HG02763 (cell line): ENCODE results near the gene FOSL2.

Source experiments
- ATAC-seq: cut with Tn5 transposase; IDR thresholded peaks from one replicate; pipeline ENCODE4 v1.9.1; 2021; ENCODE audit warnings: mild to moderate bottlenecking, moderate library complexity; ENCODE audit not compliant: unreplicated experiment

Gene FOSL2

DNA sequence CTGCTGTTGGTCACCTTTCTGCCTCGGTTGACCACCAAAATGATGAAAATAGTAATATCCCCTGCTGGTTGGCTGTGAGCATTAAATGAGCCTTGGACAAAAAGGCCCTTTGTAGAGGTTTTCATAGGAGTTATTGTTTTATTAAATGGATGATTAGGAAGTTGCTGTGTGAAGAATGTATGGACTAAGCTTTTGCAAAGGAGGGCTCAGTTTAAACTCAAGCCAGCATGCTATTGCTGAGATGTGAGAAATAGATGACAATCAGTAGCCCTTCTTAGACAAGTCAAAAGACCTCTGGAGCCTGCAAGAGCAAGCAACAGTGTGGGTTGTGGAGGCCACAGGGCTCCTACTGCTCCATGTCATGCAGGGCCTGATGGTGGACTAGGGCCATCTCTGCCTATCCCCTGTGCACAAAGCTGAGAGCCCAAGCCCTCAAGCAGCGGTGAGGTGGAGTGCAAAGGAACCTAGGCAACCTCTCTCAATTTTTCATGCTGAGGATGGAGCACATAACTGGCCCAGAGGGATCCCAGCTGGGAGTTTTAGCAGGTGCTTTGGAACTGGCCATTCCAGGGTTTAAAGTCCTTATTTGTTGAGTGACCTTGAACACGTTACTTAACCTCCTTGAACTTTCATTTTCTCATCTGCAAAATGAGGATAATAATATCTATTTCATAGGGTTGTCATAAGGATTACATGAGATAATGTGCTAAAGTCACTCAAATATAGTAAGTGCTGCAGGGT is 37.1 kb downstream of the FOSL2 start:
- ATAC-seq = no peak

DNA sequence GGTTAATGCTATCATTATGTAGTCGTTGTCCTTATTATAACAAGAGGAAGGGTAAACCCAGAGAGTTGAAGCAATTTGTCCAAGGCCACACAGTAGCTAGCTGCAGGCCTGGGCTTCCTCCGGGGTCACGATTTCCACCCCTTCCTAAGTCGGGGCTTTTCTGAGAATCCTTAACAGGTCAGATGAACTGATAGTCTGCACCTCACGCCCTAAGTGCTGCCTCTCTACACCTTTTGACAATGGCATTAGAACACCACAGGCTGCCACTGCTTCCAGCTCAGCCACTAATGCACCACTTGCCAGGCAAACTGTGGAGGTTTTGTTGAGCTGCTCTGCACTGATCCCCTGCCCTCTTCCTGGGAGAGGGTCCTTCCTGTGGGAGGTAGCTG is 37.7 kb downstream of the FOSL2 start:
- ATAC-seq = no peak

DNA sequence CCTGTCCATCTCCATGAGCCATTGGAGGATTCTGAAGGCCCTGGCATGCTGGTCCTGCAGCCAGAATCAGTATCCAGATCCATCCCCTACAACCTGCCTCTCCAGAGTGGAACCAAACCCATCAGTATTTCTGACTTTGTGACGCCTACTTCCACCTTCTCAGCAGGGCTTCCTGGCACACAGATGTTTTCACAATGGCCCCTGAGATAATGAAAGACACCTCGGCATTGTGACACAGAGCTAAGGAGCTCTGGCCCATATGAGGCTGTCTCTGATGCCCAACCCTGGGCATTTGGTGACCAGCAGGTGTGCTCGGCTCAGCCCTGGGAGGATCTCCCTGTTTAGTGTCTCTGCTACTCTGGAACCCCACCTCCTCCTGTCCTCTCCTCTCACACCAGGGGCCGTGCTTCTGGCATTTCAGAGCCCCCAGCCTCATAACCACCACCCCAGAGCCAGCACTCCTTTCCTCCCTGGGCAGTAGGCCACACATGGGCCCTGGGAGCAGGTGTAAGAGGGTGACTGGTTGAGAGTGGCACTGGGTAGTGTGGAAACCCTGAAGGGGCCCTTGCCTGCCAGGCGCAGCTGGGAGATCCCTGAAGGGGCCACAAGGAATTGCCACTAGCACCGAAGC is 38.2 kb downstream of the FOSL2 start:
- ATAC-seq = no peak

DNA sequence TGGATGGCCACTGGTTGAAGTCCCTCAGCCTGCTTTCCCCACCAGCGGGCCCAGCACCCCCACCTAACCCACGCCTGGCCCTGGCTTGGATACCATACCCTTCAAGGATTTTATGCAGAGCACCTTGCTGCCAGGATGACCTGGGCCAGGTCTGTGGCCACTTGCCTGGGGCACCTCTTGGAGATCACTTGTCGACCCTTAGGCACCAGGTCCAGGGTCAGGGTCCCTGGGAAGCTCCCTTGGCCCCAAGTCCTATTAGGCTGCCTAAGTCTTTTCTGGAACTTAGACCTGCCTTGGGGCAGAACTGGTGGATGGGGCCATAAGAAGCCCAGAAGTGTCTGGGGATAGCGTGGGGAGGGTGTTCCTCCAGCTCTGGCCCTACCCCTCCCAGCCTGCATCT is 39.1 kb downstream of the FOSL2 start:
- no peak for ATAC-seq

DNA sequence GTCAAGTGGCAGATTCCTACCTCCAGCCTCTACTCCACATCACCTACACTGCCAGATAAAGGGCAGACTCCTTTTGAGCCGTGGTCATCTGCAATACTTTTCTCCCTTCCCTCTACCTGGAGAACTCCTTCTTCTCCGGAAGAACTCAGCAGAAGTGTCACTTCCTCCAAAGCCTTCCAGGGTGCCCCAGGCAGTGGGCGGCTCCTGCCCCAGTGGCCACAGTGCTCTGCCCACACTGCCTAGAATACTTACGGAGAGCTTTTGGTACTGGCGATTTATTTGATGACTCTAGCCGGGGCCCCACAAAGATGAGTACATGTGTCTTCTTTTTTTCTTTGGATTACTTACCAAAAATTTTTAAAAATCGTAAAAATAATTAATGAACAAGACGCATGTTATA is 39.7 kb downstream of the FOSL2 start:
- no peak for ATAC-seq

DNA sequence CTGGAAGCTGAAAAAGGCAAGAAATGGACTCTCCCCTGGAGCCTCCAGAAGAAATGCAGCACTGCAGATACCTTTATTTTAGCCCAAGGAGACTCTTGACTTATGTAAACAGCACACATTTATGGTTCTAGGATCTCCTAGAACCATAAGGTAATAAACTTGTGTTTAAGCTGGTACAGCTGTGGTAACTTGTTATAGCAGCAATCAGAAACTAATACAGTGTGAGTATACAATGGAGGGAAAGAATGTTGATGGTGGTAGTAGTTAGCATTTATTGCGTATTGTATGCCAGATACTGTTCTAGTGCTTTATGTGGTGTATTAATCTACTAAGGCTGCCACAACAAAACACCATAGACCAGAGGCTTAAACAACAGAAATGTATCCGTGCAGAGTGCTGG is 40.6 kb downstream of the FOSL2 start:
- ATAC-seq = no peak

DNA sequence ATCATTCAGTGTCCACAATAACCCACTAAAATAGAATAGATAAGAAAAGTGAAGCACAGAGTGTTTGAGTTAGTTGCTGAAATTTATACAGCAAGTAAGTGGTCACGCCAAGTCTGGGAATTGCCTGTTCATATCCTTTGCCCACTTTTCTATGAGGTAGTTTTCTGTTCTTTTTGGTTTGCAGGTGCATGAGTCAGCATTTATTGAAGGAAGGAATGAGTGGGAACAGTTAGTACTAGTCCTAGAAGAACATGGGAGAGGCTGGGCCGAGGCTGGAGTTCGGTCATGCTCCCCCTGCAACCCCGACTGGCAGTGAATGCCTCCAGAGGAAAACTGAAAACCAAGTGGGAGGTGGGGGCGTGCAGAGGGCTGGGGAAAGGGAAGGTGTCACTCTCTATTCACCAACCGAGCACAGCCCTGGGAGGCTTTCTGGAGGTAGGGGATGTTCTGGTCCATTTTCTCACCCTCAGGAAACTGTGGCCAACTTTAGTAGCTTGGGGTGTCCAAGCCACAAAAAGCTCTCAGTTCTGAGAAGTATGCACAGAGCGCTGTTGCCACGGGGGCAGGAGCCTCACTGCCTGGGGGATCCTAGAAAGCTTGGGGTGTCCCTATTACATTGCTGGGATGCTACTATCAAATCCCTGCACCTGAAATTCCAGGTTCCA is 41.4 kb downstream of the FOSL2 start:
- no peak for ATAC-seq

DNA sequence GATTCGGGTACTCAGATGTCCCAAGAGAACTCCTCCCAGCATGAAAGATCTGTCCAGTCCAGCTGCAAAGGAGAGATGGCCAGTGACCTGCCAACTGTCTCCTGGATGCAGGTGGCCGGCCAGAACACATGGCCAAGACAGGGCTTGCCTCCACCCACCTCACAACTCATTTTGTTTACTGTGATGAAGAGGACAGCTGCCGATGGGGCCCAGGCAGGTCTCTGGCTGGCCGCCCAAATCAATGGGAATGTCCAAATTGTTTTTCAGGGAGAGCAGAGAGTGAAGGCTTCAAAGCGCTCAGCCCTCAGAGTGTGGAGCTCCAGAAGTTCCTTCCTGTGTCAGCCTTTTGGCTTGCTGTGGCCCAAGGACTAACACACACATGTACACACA is 41.9 kb downstream of the FOSL2 start:
- ATAC-seq = no peak

DNA sequence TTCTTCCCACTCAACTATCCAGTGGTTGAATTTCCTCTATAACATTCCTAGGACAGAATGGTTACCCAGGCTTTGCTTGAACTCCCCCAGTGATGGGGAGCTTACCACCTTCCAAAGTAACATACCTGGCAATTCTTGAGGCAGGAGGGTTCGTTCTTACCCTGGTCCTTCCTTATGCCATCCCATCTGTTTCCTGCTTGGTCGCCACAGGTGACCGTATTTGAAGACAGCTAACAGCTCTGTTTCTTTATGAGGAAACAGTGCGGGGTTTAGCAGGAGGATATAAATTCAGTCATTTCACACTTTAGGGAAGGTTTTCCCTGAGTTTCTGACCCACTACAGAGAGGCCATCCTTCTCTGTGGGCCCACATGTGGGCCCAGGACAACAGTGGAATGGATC is 42.6 kb downstream of the FOSL2 start:
- no peak for ATAC-seq

DNA sequence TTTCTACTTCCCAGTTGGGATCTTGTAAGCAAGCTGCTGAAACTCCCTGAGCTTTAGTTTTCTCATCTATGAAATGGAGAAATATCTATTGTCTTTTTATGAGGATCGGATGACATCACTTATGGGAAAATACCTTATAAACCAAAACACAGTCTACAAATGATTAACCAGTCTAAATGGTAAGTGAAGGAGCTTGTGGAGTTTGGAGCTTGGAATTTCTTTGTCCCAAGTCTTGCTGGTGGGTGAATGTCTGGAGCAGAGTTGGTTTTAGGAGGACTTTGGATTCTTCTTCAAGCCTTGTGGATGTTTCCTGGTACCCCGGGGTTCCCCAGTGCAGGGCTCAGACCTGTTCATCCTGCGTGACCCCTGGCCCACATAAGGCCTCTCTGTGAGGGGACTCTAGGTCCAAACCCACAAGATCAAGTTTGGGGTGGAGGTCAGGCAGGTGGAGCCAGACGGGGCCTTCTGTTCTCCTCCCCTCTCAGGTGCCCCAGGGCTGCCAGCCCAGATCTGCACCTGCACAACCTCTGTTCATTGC is 43.2 kb downstream of the FOSL2 start:
- no peak for ATAC-seq

DNA sequence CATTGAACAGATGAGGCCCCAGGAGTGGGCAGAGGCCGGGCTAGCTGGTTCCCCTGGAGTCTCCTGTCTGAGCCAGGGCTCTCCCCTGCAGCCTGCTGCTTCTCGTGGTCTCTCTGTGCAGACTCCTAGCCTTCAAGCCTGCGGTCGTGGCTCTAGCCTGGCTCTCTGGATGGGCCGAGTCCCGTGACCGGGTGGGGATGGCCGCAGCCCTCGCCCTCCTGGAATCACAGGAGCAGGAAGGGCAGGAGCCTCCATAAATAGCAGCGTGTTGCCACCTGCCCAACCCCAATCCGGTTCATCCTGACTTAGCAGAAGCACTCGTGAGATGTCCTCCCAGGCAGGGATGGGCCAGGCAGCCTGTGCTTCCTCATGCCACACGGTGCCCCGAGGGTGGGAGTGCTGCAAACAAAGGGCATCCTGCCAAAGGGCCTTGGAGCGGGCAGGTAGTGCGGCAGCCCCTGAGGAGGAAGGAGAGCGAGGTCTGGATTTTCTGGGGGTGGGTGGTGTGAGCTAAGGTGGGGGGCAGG is 43.9 kb downstream of the FOSL2 start:
- ATAC-seq = no peak

DNA sequence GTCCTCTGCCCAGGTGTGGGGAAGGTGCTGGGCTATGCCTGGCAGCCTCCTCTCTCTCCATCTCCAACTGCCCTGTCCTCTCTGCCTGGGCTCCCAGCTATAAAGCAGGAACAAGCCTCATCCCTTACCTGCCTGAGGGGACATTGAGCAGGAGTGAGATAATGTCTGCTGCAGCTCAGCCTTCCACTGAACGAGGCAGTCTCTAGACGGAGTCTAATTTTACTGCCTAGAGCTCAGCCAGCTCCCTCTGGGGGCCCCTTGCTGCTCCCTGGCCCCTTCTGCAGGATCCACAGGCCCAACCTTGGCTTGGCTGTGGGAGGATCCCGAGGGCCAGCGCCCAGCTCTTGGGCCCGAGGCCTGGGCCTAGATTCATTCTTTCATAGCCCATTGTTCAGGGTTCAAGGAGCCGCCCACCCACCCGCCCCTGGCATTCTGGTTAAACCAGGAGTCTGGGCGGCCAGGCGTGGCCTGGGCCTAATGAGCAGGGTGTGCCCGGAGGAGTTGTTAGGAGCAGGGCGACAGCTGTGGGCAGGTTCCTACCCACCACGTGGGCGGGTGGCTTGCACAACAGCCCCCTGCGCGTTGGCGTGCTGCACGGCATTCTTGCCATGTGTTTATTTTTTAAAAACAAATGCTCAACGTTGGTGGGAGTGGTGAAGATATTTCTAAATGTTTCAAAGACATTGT is 44.6 kb downstream of the FOSL2 start:
- no peak for ATAC-seq

DNA sequence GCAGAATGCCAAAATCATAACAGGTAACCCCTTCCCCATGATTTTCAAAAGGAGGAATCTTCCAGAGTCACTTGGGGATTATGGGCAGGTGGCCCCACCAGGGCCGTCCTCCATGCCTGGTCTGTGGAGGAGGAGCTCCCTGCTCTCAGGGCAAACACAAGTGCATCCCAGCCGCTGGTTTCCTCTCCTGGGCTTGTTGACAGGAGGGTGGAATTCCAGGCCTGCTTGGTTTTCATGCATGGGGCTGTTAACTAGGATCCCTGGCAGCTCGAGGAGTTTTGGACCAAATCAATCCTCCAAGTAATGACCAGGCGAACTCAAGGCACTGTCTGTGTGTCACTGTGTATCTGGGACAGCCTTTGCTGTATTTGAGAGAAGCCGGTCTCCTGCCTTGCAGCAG is 45.3 kb downstream of the FOSL2 start:
- ATAC-seq = no peak

DNA sequence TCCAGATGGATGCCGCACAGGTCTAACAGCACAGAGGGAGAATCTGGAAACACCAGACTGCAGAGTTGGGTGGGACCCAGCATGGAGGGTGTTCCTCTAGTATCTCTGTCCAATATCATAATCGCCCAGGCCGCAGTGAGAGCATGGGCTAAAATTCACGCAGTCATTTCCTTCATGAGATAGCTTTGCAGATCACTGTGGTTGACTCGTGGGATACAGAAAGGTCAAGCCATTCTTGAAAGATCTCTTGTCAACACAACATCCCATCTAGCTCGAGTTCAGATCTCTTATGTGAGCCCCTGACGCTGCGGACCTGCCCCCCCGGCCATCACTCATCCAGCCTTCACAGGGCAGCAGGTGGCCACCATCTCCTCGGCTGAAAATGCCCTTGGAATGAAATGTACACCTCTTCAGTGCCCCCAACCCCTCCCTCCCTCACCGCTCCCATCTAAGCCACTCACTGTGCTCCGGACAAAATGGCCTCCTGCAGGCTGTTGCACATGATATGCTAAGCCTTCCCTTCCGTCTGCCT is 45.9 kb downstream of the FOSL2 start:
- no peak for ATAC-seq

DNA sequence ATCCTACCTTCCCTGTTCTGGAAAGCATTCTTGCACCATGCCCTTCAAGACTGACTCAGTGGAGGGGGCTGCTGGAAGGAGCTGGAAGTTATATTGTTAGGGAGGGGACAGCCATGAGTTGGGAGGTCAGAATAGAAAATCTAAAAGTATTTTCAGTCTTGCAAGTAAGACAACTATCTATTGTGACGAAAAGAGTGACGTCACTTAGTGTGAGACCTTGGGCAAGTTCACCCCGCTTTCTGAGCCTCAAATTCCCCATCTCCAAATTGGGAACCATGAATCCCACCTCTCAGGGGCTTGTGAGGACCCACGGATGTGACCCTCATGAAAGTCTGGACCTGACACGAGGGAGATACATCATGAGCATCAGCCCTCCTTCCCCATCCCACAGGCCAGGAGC is 46.5 kb downstream of the FOSL2 start:
- ATAC-seq = no peak

DNA sequence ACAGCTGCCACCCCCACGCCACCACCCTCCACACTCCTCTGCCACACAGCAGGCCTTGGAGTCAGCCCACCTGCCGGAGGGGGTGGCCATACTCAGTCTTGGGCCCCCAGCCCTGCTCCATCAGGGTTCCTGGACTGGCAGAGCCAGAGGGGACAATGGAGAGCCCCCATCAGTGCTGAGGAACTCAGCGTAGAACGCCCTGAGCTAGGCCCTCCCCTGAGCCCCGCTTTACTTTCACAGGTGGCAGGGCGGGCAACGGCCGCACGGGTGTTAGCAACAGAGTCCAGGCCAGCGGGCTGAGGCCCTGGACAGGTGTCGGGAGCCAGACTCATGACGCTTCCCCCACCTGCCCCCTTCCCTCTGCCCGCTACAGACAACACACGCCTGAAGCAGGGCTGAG is 47.1 kb downstream of the FOSL2 start:
- no peak for ATAC-seq

DNA sequence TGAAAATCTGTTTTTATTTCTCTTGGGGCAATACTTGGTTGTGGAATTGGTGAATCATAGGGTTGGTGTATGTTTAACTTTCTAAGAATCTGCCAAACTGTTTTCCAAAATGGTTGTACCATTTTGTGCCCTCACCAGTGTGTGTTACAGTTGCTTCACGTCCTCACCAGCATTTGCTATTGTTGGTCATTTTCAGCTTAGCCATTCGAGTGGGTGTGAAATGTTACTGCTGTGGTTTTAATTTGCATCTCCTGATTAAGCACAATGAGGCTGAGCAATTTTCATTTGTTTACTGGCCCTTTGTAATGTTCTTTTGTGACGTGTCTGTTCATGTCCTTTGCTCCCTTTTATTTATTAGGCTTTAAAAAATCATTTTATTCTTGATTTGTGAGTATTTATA is 49.7 kb downstream of the FOSL2 start:
- ATAC-seq = no peak

DNA sequence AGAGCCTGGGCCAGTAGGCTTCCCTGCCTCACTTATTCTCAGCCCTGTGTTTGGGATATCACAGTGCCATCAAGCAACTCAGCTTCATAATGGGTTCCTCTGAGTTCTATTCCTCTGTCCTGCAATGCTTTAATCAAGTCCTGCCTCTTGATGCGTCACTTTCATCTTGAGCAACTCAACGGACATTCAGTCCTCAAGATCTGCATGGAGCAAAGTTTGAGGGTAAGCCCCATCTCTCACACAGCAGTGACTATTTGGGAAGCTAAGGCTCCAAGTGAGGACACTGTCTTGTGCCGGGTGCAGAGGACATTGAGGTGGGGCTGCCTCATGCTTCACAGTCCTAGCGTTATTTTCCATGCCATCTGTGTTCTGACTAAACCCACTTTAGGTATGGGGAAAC is 52.3 kb downstream of the FOSL2 start:
- no peak for ATAC-seq

DNA sequence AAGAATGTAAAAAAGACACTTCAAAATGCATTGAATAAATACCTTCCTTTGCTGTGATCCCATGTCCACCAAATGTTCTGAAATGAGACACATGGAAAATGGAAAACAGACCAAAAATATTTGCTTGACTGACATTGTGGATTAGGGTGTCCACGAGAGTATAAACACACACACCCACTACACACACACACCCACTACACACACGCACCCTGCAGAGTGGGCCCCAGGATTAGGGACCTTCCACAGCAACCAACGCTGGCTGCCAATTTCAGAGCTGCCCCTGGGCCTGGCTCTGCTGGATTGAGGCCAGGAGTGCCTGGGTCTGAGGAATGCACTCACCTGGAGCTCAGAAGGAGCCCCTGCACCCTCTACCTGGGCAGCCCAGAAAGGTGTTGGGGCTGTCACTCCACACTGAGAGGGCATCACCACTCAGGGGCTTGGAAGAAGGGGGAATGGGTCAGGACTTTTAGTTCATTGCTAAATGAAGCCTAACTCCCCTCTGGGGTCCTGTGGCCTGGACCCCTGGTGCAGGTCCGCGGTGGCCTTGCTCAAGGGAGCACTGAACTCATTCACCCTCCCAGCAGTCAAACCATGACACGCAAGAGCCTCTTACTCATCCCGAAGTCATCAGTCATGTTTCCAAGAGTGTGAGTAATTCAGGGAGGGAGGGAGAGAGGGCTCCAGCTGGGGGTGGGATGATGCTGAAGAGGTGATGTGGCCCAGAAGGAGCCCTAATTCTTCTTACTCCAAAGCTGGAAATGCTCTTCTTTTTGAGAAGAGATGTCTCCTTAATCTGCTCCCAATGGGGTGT is 53.0 kb downstream of the FOSL2 start:
- no peak for ATAC-seq

DNA sequence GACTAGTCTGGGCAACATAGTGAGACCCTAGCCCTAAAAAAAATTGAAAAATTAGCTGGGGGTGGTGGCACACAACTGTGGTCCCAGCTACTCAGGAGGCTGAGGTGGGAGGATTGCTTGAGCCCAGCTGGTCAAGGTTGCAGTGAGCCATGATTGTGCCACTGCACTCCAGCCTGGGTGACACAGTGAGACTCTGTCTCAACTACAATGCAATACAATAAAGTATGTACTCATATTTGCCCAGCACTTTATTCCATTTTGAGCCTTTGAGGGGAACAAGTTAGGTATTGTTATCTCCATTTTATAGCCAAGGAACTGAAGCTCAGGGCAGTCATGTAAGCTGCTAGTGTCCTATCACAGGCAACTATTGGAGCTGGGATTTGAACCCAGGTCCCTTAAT is 53.9 kb downstream of the FOSL2 start:
- no peak for ATAC-seq
